Measurements from ENCODE around the gene ENTHD1.

The ENTHD1 gene

DNA sequence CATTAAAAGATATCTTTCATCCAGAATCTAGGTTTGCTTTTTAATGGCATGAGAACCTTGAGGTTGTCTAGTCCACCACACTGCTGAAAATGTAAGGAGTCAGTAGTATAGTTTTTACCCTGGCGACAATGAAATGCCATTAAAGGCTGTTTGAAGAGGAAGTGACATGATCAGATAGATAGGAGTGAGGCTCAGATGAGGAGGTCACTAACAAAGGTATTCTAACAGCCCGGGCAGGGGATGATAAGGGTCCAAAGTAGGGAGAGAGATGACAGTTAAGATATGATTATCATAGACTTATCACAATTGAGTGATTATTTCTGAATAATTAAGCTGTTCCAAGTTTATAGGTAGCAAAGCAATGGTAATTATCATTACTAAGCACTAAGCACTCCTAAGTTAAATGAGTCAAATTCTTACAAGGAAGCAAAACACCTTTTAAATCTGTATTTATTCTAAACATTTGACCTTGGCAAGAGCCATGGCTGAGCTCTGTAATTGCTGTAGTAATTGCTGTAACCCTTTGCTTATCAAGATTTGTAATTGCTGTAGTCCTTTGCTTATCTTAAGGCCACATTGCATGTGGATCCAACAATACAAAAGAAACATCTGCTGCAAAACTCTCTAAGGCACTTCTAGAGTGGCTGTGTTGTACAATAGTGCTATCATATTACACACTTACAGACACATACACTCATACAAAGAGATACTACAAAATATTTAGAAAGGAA is 92.6 kb downstream of the ENTHD1 start:
- no peak for DNase-seq (ENCODE audit: low read depth)
- TF ChIP-seq, protein P1, sequence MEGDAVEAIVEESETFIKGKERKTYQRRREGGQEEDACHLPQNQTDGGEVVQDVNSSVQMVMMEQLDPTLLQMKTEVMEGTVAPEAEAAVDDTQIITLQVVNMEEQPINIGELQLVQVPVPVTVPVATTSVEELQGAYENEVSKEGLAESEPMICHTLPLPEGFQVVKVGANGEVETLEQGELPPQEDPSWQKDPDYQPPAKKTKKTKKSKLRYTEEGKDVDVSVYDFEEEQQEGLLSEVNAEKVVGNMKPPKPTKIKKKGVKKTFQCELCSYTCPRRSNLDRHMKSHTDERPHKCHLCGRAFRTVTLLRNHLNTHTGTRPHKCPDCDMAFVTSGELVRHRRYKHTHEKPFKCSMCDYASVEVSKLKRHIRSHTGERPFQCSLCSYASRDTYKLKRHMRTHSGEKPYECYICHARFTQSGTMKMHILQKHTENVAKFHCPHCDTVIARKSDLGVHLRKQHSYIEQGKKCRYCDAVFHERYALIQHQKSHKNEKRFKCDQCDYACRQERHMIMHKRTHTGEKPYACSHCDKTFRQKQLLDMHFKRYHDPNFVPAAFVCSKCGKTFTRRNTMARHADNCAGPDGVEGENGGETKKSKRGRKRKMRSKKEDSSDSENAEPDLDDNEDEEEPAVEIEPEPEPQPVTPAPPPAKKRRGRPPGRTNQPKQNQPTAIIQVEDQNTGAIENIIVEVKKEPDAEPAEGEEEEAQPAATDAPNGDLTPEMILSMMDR (IDR thresholded peaks at IDR 0.05; ENCODE audit: low read length, missing control alignments) = no peak
- H3K4me3 ChIP-seq (replicated peaks; ENCODE audit: low read depth, low read length) = no peak overlapping the region

DNA sequence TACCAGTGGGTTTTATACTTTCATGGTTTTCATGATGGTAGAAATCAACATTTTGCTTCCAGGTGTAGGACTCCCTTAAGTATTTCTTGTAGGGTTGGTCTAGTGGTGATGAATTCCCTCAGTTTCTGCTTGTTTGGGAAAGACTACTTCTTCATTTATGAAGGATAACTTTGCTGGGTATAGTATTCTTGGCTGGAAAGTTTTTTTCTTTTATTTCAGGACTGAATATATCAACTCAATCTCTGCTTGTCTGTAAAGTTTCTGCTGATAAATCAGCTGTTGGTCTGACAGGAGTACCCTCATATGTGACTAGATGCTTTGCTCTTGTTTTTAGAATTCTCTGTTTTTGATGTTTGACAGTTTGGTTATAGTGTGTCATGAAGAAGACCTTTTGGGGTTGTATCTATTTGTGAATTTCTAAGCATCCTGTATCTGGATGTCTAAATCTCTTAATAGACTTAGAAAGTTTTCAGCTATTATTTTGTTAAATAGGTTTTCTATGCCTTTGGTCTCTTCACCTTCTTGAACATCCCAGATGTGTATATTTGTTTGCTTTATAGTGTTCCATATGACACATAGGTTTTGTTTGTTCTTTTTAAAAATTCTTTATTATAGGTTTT is 95.9 kb downstream of the ENTHD1 start:
- no peak overlapping the region for H3K4me3 ChIP-seq (replicated peaks; ENCODE audit: low read depth, low read length)
- TF ChIP-seq, protein P1 (IDR thresholded peaks at IDR 0.05; ENCODE audit: low read length, missing control alignments) = no peak
- DNase-seq (ENCODE audit: low read depth) = no peak

DNA sequence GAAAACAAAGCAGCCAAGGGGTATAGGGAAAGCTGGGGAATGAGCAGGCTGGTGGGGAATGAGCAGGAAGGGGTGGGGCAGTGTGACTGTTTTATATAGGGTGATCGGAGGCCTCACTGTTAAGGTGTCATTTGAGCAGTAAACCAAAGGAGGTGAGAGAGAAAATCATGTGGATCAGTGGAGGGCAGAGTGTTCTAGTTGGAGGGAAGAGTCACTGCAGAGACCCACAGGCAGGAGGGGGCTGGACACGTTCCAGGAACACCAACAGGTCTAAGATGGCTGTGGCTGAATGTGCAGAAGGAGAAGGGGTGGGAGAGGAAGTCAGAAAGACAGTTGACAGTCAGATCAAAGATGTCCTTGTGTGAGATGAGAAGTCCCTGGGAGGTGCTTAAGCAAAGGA is 103.8 kb downstream of the ENTHD1 start:
- H3K4me3 ChIP-seq (replicated peaks; ENCODE audit: low read depth, low read length) = no peak overlapping the region
- TF ChIP-seq, protein P1 (IDR thresholded peaks at IDR 0.05; ENCODE audit: low read length, missing control alignments) = no peak
- DNase-seq (ENCODE audit: low read depth) = no peak

DNA sequence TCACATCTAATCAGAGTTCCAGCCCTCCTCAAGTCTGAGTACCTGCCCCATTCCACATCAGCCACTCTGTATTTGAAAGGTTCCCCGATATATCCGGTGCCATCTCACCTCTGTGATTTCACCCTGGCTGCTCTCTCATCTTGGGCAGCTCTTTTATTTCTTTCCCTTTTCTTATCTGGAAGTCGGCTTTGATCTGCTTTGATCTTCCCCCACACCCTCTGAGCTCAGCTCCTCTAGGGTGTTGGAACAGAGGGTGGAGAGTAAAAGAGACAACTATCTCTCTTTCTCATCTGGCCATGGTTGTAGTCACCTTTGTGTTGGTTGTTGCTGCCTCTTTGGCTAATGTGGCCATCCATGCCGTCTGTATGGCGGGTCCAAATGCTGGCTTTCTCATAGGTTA is 108.3 kb downstream of the ENTHD1 start:
- H3K4me3 ChIP-seq (replicated peaks; ENCODE audit: low read depth, low read length) = no peak overlapping the region
- no peak for DNase-seq (ENCODE audit: low read depth)
- TF ChIP-seq, protein P1 (IDR thresholded peaks at IDR 0.05; ENCODE audit: low read length, missing control alignments) = no peak

DNA sequence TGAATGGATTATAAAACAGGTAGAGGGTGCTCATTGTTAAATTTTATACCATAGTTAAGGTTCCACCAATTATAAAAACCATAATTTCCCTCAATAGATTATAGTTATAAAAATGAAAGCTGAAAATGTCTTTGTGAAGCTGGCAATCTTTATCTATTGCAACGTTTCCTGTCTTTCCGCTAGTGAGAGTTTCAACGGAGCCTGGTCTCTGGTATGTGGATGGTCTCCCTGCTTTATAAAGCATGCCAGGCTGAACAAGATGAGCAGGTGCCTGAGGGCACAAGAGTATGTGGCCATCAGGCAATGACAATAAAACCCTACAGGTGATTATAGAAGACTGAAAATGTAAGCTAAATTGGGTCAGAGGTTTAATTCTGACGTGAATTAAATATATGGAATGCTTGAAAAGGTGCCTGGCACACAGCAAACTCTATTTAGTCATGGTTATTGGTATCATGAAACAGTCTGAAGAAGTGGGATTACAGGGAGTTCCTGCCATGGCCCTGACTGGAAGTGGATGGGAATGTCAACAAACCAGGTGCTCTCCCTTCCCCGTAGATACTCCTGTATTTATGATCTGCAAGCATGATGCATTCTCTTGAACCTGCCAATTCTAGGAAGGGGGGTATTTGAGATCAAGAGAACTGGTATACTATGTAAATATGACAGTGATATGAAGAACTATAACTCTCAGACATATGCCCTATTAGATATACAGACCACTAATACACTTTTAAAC is 115.7 kb downstream of the ENTHD1 start:
- no peak for DNase-seq (ENCODE audit: low read depth)
- TF ChIP-seq, protein P1 (IDR thresholded peaks at IDR 0.05; ENCODE audit: low read length, missing control alignments) = no peak

DNA sequence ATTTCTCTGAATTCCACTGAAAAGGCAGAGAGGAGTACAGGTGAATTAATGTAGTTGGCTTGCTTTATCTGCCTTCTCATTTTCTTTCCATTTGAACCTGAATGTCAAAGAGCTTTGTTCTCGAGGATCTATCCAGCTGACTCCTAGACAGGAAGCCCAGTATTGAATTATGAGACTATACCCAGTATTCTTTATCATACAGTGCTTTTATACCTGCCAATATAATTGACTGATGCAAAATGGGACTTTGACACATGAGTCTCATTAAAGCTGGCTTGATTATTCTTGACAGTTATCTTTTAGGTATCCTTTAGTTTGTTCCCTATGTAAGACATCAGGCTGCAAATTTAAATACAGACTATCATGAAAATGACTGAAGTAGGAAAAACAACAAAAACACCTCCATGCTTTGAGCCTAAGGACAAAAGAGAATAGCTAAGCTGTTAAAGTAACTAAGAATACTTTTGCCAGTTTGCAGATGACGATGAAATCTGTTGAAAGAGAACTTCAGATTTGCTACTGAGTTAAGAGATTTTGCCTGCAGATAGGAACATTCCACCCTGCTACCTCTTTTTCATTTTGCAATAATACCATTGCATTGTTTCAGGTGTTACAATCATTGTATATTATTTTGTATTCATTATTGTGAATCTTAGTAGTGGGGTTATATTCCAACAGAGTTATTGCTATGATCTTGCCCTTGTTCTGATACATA is 117.1 kb downstream of the ENTHD1 start:
- no peak for DNase-seq (ENCODE audit: low read depth)
- H3K4me3 ChIP-seq (replicated peaks; ENCODE audit: low read depth, low read length) = no peak overlapping the region
- TF ChIP-seq, protein P1 (IDR thresholded peaks at IDR 0.05; ENCODE audit: low read length, missing control alignments) = no peak

More for the DNA sequence above, 115.7 kb downstream of the ENTHD1 start:
- no peak overlapping the region for H3K4me3 ChIP-seq (replicated peaks; ENCODE audit: low read depth, low read length)

Measured in fibroblast of pulmonary artery (primary cell).